SK-N-MC (cell line): ENCODE data around the gene TLR5.

Source experiments
- EZH2 ChIP-seq: fragments of 200-600 bp; sonication (generic); IDR thresholded peaks from one replicate; pipeline ENCODE4 v1.6.1; 2017; ENCODE audit warnings: antibody characterized with exemption
- FOXP2 ChIP-seq: optimal IDR thresholded peaks from 2 replicates; pipeline ENCODE3; 2011; ENCODE audit warnings: mild to moderate bottlenecking, moderate library complexity; ENCODE audit not compliant: insufficient read depth; ENCODE audit errors: extremely low read length, control extremely low read depth
- POLR2AphosphoS5 ChIP-seq: IDR thresholded peaks from 2 replicates; pipeline ENCODE4 v1.6.1; 2012; ENCODE audit warnings: mild to moderate bottlenecking, low read depth, low read length, borderline replicate concordance

DNA sequence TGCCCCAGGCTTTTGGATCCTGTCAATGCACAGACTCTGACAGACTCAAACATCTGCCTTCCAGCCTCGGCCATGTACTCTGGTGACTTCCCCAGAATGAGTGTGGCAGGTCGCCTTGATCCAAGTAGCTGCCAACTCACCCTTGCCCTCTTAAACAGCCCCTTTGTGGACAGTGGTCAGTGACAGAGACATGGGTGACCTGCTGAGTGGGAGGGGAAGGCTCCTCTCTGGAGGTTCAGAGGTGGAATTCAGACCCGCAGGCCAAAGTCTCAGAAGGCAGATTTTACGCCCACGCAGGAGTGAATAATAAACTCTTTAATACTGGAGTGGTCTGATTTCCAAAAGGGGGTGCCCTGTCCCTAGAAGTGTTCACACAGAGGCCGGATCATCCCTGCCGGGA lies 63.5 kb downstream of the TLR5 start:
- TF ChIP-seq EZH2 (no peak), POLR2AphosphoS5 (no peak), FOXP2 (no peak)
